ENCODE measurements around the gene NUP62. TPM values are rescaled to one million over a fixed set of nuclear protein-coding genes. Genes with fewer than 3 reads are reported as not detected.
A peak's percentile ranks its signal among the peaks of the same experiment; 100 is the strongest.

The NUP62 gene
- total and polyA plus RNA-seq, 2 of the 4 experiments (the other 2 are of a cell fraction), result 21.3 to 29.7 TPM

DNA sequence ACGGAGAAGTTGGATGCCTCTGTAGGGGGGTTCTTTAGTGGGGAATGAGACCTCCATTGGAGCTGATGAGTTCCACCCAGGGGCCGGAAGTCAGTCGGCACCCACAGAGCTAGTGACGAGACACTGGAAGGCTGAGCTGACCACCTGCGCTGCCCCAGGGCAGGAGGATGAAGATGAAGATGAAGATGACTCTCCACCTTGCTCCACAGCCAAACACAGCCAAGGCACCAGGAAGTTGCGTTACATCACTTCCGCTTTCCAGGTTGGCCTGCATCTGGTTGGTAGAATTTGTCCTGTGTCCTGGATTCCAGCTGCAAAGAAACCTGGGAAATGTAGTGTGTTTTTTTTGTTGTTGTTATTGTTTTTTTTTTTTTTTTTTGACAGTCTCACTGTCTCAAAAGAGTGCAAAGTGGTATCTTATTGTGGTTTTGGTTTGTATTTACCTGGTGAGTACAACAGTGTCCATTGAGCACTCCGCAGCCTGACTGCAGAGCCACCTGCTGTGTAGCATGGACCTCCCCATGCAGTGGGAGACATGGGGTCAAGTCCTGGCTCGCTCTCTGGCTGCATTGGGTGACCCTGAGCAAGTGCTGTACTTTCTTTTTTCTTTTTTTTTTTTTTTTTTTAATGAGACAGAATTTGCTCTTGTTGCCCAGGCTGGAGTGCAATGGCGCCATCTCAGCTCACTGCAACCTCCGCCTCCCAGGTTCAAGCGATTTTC lies 49.9 kb downstream of the NUP62 start:
- in situ Hi-C loops (cut with MboI; ENCODE audit: low sequenced_read_pairs), result no loop called here
- H4K8ac ChIP-seq (ENCODE audit: low read depth in 2 of 2, low read length in 2 of 2), result no peak overlapping the region
- H3K4me1 ChIP-seq (ENCODE audit: control insufficient read depth, insufficient read depth, low read length), result peaks cover 7% of the 10 kb centered on the region

More for the DNA sequence above, 49.9 kb downstream of the NUP62 start:
- dilution Hi-C loops (cut with HindIII; ENCODE audit: low sequenced_read_pairs, unreplicated experiment) (no loop called here), intact Hi-C loops (cut with micrococcal nuclease) (loop anchor here (5.0 kb wide), 1 partner anchor 148 kb away; the partner anchor contains the start of genes VRK3 and ZNF473)
- Histone ChIP-seq H3K9me1 (ENCODE audit: insufficient read depth, low read length) (peaks cover 10% of the 10 kb centered on the region), H3K79me1 (ENCODE audit: low read depth in 1 of 2, low read length in 2 of 2) (peaks cover 22 to 48% of the 10 kb centered on the region in 2 experiments), H2AK9ac (replicated peaks; ENCODE audit: low read depth, low read length, poor library complexity) (no peak overlapping the region), H2BK15ac (ENCODE audit: low read depth, low read length) (no peak overlapping the region), H2AFZ (replicated peaks; ENCODE audit: low read length, poor library complexity) (no peak overlapping the region), H4K20me1 (ENCODE audit: insufficient read depth, low read length) (no peaks in the 10 kb centered on the region; the same call in 1 of the 2 replicates), H3K14ac (replicated peaks; ENCODE audit: low read depth, low read length) (no peak overlapping the region), H2BK120ac (ENCODE audit: low read depth, low read length) (no peak overlapping the region), H3K56ac (ENCODE audit: extremely low read depth, insufficient read depth, low read length) (no peak overlapping the region), H2BK5ac (ENCODE audit: low read depth, low read length, poor library complexity, severe bottlenecking) (no peak overlapping the region), H3K4ac (ENCODE audit: low read depth, low read length) (no peak overlapping the region), H2AK5ac (ENCODE audit: low read depth, low read length) (no peak overlapping the region), H2BK20ac (ENCODE audit: low read depth, low read length) (no peak overlapping the region), H3K36me3 (ENCODE audit: control insufficient read depth, insufficient read depth, low read length) (peaks cover 47% of the 10 kb centered on the region), H3K9me3 (ENCODE audit: control insufficient read depth, insufficient read depth, low read length) (peaks cover 6% of the 10 kb centered on the region; the same call in 1 of the 2 replicates), H3K18ac (ENCODE audit: low read depth, low read length) (no peak overlapping the region), H3K27ac (ENCODE audit: insufficient read depth, low read length) (no peak overlapping the region), H3K23ac (ENCODE audit: low read depth, low read length) (no peak overlapping the region), H3K4me2 (ENCODE audit: low read depth, low read length) (no peak overlapping the region), H4K91ac (ENCODE audit: insufficient read depth, low read depth, low read length) (no peak overlapping the region), H3K27me3 (ENCODE audit: control insufficient read depth, insufficient read depth, low read length) (no peaks in the 10 kb centered on the region), H4K5ac (ENCODE audit: low read depth, low read length) (no peak overlapping the region), H3K9ac (ENCODE audit: low read depth, low read length) (no peak overlapping the region), H3K4me3 (ENCODE audit: insufficient read depth, low read depth, low read length) (no peak overlapping the region)
- CTCF ChIA-PET, result no interaction called here
- POLR2A ChIA-PET (ENCODE audit: unreplicated experiment), result no interaction called here
- WGBS, 2 experiments (ENCODE audit: extremely low coverage in 2 of 2, insufficient read length in 1 of 2), result 93% methylated on average over 7 of the region's 12 CpGs; no CpG with 5 or more reads in 1 of the 2 experiments
- TF ChIP-seq MAFK (IDR thresholded peaks at IDR 0.05; ENCODE audit: low read depth, low read length), result no peak
- TF ChIP-seq NFE2L2 (IDR thresholded peaks at IDR 0.05; ENCODE audit: low read depth, low read length), result no peak
- TF ChIP-seq, protein P1, sequence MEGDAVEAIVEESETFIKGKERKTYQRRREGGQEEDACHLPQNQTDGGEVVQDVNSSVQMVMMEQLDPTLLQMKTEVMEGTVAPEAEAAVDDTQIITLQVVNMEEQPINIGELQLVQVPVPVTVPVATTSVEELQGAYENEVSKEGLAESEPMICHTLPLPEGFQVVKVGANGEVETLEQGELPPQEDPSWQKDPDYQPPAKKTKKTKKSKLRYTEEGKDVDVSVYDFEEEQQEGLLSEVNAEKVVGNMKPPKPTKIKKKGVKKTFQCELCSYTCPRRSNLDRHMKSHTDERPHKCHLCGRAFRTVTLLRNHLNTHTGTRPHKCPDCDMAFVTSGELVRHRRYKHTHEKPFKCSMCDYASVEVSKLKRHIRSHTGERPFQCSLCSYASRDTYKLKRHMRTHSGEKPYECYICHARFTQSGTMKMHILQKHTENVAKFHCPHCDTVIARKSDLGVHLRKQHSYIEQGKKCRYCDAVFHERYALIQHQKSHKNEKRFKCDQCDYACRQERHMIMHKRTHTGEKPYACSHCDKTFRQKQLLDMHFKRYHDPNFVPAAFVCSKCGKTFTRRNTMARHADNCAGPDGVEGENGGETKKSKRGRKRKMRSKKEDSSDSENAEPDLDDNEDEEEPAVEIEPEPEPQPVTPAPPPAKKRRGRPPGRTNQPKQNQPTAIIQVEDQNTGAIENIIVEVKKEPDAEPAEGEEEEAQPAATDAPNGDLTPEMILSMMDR (conservative IDR thresholded peaks at IDR 0.05; ENCODE audit: low read depth, low read length), result no peak
- TF ChIP-seq CEBPB (IDR thresholded peaks at IDR 0.05; ENCODE audit: low read depth, low read length), result no peak
- ATAC-seq (ENCODE audit: low read depth), result no peak
- no peak for DNase-seq
- BruUV-seq (replicated peaks), result TSS peak; percentile 56
